ENCODE measurements around the gene CCN5.

The CCN5 gene

DNA sequence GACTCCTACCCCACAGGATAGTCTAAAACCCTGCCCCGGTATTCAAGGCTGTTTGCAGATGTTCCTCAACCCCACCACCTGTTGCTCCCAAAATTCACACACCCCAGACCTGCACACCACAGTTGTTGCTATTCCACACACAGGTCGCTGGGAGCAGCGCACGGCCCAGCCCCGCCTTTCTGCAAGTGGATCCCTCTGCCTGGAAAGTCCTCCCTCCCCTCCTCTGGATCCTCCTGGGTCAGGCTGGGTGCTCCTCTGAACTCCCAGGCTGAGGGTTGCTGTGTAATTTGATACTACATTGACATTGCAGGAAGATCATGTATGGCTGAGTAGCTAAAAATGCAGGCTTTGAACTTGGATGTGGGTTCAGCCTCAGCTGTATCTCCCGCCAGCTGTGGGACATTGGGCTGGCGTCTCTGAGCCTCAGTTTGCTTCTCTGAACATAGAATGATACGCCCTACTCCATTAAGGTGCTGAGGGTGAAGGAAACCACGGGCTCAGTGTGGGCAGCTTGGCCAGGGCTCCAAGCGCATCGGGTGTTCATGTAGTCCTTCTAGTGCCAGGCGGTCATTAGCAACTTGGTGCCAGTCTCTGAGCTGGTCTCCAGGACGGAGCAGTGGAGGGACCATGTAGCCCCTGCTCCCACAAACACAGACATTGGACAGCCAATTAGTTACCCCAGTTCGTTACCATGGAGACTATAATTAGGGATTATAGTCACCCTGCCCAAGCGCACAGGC, 13.9 kb upstream of the CCN5 start:
- Histone ChIP-seq H3K79me2 (ENCODE audit: insufficient read depth, low read length) (no peaks in the 10 kb centered on the region), H3K36me3 (ENCODE audit: insufficient read depth, low read length) (no peaks in the 10 kb centered on the region), H4K20me1 (ENCODE audit: insufficient read depth, low read length, poor library complexity, severe bottlenecking) (no peaks in the 10 kb centered on the region), H3F3A (ENCODE audit: low read depth) (no peaks in the 10 kb centered on the region), H3K4me3 (ENCODE audit: low read length, poor library complexity, severe bottlenecking) (no peak overlapping the region), H3K4me1 (ENCODE audit: insufficient read depth, low read length, poor library complexity, severe bottlenecking) (peaks cover 26% of the 10 kb centered on the region), H3K9ac (ENCODE audit: low read depth, low read length, poor library complexity, severe bottlenecking) (no peak overlapping the region), H3K27me3 (ENCODE audit: insufficient read depth, low read length, poor library complexity, severe bottlenecking) (no peaks in the 10 kb centered on the region), H3K9me2 (replicated peaks; ENCODE audit: low read depth, low read length) (no peaks in the 10 kb centered on the region), H3K9me3 (ENCODE audit: insufficient read depth, low read depth, low read length) (no peaks in the 10 kb centered on the region), H2AFZ (ENCODE audit: low read length) (no peak overlapping the region), H3K4me2 (ENCODE audit: low read depth, low read length, poor library complexity, severe bottlenecking) (peak overlapping the region; percentile 29)
- TF ChIP-seq EZH2phosphoT487 (IDR thresholded peaks at IDR 0.05; ENCODE audit: borderline replicate concordance) = no peak
- TF ChIP-seq, protein P1, sequence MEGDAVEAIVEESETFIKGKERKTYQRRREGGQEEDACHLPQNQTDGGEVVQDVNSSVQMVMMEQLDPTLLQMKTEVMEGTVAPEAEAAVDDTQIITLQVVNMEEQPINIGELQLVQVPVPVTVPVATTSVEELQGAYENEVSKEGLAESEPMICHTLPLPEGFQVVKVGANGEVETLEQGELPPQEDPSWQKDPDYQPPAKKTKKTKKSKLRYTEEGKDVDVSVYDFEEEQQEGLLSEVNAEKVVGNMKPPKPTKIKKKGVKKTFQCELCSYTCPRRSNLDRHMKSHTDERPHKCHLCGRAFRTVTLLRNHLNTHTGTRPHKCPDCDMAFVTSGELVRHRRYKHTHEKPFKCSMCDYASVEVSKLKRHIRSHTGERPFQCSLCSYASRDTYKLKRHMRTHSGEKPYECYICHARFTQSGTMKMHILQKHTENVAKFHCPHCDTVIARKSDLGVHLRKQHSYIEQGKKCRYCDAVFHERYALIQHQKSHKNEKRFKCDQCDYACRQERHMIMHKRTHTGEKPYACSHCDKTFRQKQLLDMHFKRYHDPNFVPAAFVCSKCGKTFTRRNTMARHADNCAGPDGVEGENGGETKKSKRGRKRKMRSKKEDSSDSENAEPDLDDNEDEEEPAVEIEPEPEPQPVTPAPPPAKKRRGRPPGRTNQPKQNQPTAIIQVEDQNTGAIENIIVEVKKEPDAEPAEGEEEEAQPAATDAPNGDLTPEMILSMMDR (conservative IDR thresholded peaks at IDR 0.05; ENCODE audit: low read length) = no peak

DNA sequence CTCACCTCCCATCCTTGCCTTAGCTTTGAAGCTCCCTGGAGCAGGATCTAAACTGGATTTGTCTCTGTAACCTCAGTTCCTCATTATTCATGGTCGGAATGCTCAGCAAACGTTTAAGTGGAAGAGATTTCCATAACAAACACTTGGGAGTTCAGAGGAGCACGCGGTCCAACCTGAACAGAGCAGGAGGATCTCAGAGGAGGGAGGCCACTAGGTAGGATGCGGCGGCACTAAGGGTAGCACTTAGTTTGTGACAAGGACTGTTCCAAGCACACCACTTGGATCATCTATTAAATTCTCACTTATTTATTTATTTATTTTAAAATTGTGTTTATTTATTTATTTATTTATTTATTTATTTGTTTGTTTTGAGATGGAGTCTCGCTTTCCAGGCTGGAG, 13.3 kb upstream of the CCN5 start:
- no peaks in the 10 kb centered on the region for H3K36me3 ChIP-seq (ENCODE audit: insufficient read depth, low read length)
- H3K4me2 ChIP-seq (ENCODE audit: low read depth, low read length, poor library complexity, severe bottlenecking) = peak overlapping the region; percentile 29
- H3K4me3 ChIP-seq (ENCODE audit: low read length, poor library complexity, severe bottlenecking) = no peak overlapping the region
- H3K4me1 ChIP-seq (ENCODE audit: insufficient read depth, low read length, poor library complexity, severe bottlenecking) = peaks cover 26% of the 10 kb centered on the region
- H3K9ac ChIP-seq (ENCODE audit: low read depth, low read length, poor library complexity, severe bottlenecking) = no peak overlapping the region
- no peaks in the 10 kb centered on the region for H4K20me1 ChIP-seq (ENCODE audit: insufficient read depth, low read length, poor library complexity, severe bottlenecking)
- no peaks in the 10 kb centered on the region for H3K79me2 ChIP-seq (ENCODE audit: insufficient read depth, low read length)
- H2AFZ ChIP-seq (ENCODE audit: low read length) = no peak overlapping the region
- TF ChIP-seq, protein P1 (conservative IDR thresholded peaks at IDR 0.05; ENCODE audit: low read length) = no peak
- TF ChIP-seq EZH2phosphoT487 (IDR thresholded peaks at IDR 0.05; ENCODE audit: borderline replicate concordance) = no peak
- no peaks in the 10 kb centered on the region for H3K27me3 ChIP-seq (ENCODE audit: insufficient read depth, low read length, poor library complexity, severe bottlenecking)
- no peaks in the 10 kb centered on the region for H3K9me3 ChIP-seq (ENCODE audit: insufficient read depth, low read depth, low read length)
- no peaks in the 10 kb centered on the region for H3K9me2 ChIP-seq (replicated peaks; ENCODE audit: low read depth, low read length)
- no peaks in the 10 kb centered on the region for H3F3A ChIP-seq (ENCODE audit: low read depth)

DNA sequence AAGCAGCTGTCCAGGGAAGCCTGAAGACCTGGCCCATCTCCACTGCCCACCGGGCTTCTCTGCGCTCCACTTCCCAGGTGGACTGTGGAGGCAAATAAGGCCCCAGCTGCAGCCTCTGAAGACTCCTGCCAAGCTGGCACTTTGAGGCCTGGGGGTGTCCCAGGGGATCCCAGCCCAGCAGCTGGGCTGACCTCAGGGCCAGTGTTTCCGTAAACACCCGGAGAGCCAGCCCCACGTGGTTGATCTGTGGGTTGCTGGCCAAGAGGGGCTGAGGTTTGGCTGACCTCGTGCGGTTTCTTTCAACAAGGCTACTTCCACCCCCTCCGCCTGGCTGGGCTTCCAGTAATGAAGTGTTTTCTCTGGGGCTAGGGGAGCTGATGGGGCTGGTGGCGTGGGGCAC, 12.4 kb upstream of the CCN5 start:
- Histone ChIP-seq H3K9me2 (replicated peaks; ENCODE audit: low read depth, low read length) (no peaks in the 10 kb centered on the region), H3K9me3 (ENCODE audit: insufficient read depth, low read depth, low read length) (no peaks in the 10 kb centered on the region)
- TF ChIP-seq EZH2phosphoT487 (IDR thresholded peaks at IDR 0.05; ENCODE audit: borderline replicate concordance) = no peak
- TF ChIP-seq, protein P1 (conservative IDR thresholded peaks at IDR 0.05; ENCODE audit: low read length) = no peak

More for the DNA sequence above, 12.4 kb upstream of the CCN5 start:
- Histone ChIP-seq H3F3A (ENCODE audit: low read depth) (no peaks in the 10 kb centered on the region), H4K20me1 (ENCODE audit: insufficient read depth, low read length, poor library complexity, severe bottlenecking) (no peaks in the 10 kb centered on the region), H3K4me3 (ENCODE audit: low read length, poor library complexity, severe bottlenecking) (no peak overlapping the region), H2AFZ (ENCODE audit: low read length) (no peak overlapping the region), H3K4me1 (ENCODE audit: insufficient read depth, low read length, poor library complexity, severe bottlenecking) (peaks cover 26% of the 10 kb centered on the region), H3K27me3 (ENCODE audit: insufficient read depth, low read length, poor library complexity, severe bottlenecking) (no peaks in the 10 kb centered on the region), H3K9ac (ENCODE audit: low read depth, low read length, poor library complexity, severe bottlenecking) (no peak overlapping the region), H3K36me3 (ENCODE audit: insufficient read depth, low read length) (no peaks in the 10 kb centered on the region), H3K79me2 (ENCODE audit: insufficient read depth, low read length) (no peaks in the 10 kb centered on the region), H3K4me2 (ENCODE audit: low read depth, low read length, poor library complexity, severe bottlenecking) (peak overlapping the region; percentile 58)
